K562 (cell line): ENCODE results near the gene MCL1. TPM values are rescaled to one million over a fixed set of nuclear protein-coding genes. Genes with fewer than 3 reads are reported as not detected.

ENCODE experiments used
- ARHGAP35 ChIP-seq: fragments of 450-650 bp; IDR thresholded peaks from 2 replicates; pipeline ENCODE4 v1.6.1; 2018; ENCODE audit not compliant: partially characterized antibody
- ASH1L ChIP-seq: fragments of 450-650 bp; IDR thresholded peaks from 2 replicates; pipeline ENCODE4 v1.6.1; 2018; ENCODE audit warnings: borderline replicate concordance, mild to moderate bottlenecking, low read depth; ENCODE audit not compliant: partially characterized antibody
- BRD9 ChIP-seq: fragments of 450-650 bp; IDR thresholded peaks from 2 replicates; pipeline ENCODE4 v1.6.1; 2018; ENCODE audit warnings: low read depth; ENCODE audit not compliant: partially characterized antibody
- DDX20 ChIP-seq: fragments of 450-650 bp; IDR thresholded peaks from 2 replicates; pipeline ENCODE4 v1.6.1; 2016; ENCODE audit warnings: missing genetic modification characterization, low read depth, mild to moderate bottlenecking, missing compliant biosample characterization, moderate library complexity
- EGR1 ChIP-seq: fragments of 450-650 bp; conservative IDR thresholded peaks from 2 replicates; pipeline ENCODE4 v1.6.1; 2017; ENCODE audit warnings: mild to moderate bottlenecking
- GABPB1 ChIP-seq: sonication (generic); formaldehyde crosslinking; IDR thresholded peaks from 2 replicates; pipeline ENCODE4 v1.8.0; 2022; ENCODE audit warnings: mild to moderate bottlenecking, missing genetic modification reagents
- HDAC3 ChIP-seq: fragments of 450-650 bp; IDR thresholded peaks from 2 replicates; pipeline ENCODE4 v1.6.1; 2018; ENCODE audit warnings: borderline replicate concordance, mild to moderate bottlenecking, moderate library complexity; ENCODE audit not compliant: partially characterized antibody
- HNRNPH1 ChIP-seq: fragments of 200-400 bp; formaldehyde crosslinking; optimal IDR thresholded peaks from 2 replicates; pipeline ENCODE3; 2017; ENCODE audit warnings: low read depth, mild to moderate bottlenecking, low read length, moderate library complexity
- HNRNPL ChIP-seq: fragments of 200-400 bp; formaldehyde crosslinking; IDR thresholded peaks from 2 replicates; pipeline ENCODE4 v1.6.1; 2017; ENCODE audit warnings: low read depth, mild to moderate bottlenecking, low read length
- KDM1A ChIP-seq, 2 experiments: fragments of 450-650 bp; IDR thresholded peaks; 2 replicates each; pipeline ENCODE4 v1.6.1; 2016; ENCODE audit warnings: mild to moderate bottlenecking in 2 of 2
- LEF1 ChIP-seq: fragments of 450-650 bp; IDR thresholded peaks from 2 replicates; pipeline ENCODE4 v1.6.1; 2016; ENCODE audit warnings: mild to moderate bottlenecking
- MYBL2 ChIP-seq, 2 experiments: fragments of 450-650 bp in 1 of 2; sonication (generic) in 1 of 2; formaldehyde crosslinking in 1 of 2; IDR thresholded peaks; 2 replicates each; pipeline versions ENCODE4 v1.6.1 to v1.8.1; 2017 to 2022; ENCODE audit warnings: borderline replicate concordance in 1 of 2, inconsistent platforms in 1 of 2, low read depth in 1 of 2, mild to moderate bottlenecking in 1 of 2, missing genetic modification reagents in 1 of 2, moderate library complexity in 1 of 2
- NONO ChIP-seq, 2 experiments: fragments of 200-400 bp in 1 of 2; fragments of 450-650 bp in 1 of 2; formaldehyde crosslinking in 1 of 2; IDR thresholded peaks; 2 replicates each; pipeline ENCODE4 v1.6.1; 2017; ENCODE audit warnings: low read depth in 2 of 2, mild to moderate bottlenecking in 2 of 2, moderate library complexity in 2 of 2, low read length in 1 of 2
- POLR2G ChIP-seq: fragments of 200-400 bp; formaldehyde crosslinking; IDR thresholded peaks from 2 replicates; pipeline ENCODE4 v1.6.1; 2017; ENCODE audit warnings: low read depth, mild to moderate bottlenecking, antibody characterized with exemption, low read length, moderate library complexity
- POLR2H ChIP-seq: IDR thresholded peaks from 2 replicates; pipeline ENCODE4 v1.6.1; 2016; ENCODE audit warnings: missing genetic modification characterization, low read depth, mild to moderate bottlenecking, control low read depth, missing compliant biosample characterization, moderate library complexity
- RBFOX2 ChIP-seq: fragments of 200-400 bp; formaldehyde crosslinking; IDR thresholded peaks from 2 replicates; pipeline ENCODE4 v1.6.1; 2017; ENCODE audit warnings: low read depth, mild to moderate bottlenecking, low read length, moderate library complexity
- TAF15 ChIP-seq: fragments of 200-400 bp; formaldehyde crosslinking; IDR thresholded peaks from 2 replicates; pipeline ENCODE4 v1.6.1; 2017; ENCODE audit warnings: mild to moderate bottlenecking, low read depth, low read length, moderate library complexity
- TCF7 ChIP-seq: sonication (generic); IDR thresholded peaks from 2 replicates; pipeline ENCODE4 v1.6.1; 2016; ENCODE audit warnings: antibody characterized with exemption, borderline replicate concordance
- TGIF2 ChIP-seq: sonication (generic); formaldehyde crosslinking; IDR thresholded peaks from 2 replicates; pipeline ENCODE4 v1.8.1; 2022; ENCODE audit warnings: mild to moderate bottlenecking, missing genetic modification reagents, moderate library complexity
- TRIM28 ChIP-seq: fragments of 450-650 bp; IDR thresholded peaks from 2 replicates; pipeline ENCODE4 v1.6.1; 2017
- ZNF707 ChIP-seq: fragments of 250-450 bp; sonication (Bioruptor Pico); conservative IDR thresholded peaks from 2 replicates; pipeline ENCODE4 v1.8.0; 2022; ENCODE audit warnings: inconsistent platforms, mild to moderate bottlenecking, moderate library complexity
- polyA plus RNA-seq, 8 experiments: library from polyadenylated mRNA; depleted of rRNA in 4 of 8; stranded (reverse) in 5 of 8; unstranded in 3 of 8; fragments of >200 nt; fragmentation: Nextera tagmentation in 2 of 8; fragmentation: Illumina TruSeq in 1 of 8; extraction: Ambion mirVana in 2 of 8; extraction: Trizol in 1 of 8; gene quantifications; 2 replicates each; pipeline versions ENCODE4 v1.2.1 to v1.2.3, GENCODE V29; 2011 to 2014; ENCODE audit warnings: inconsistent platforms in 1 of 8, missing spikeins in 1 of 8
- total RNA-seq, 7 experiments: library from RNA; depleted of rRNA in 6 of 7; stranded (reverse); fragments of >200 nt in 6 of 7; fragmentation: Illumina TruSeq in 2 of 7; extraction: Trizol in 2 of 7; gene quantifications; 2 replicates each; pipeline versions ENCODE4 v1.2.1 to v1.2.3, GENCODE V29; 2011 to 2021; ENCODE audit warnings: low replicate concordance in 1 of 7
- TF ChIP-seq, protein P1 (sequence below): IDR thresholded peaks from 2 replicates; pipeline ENCODE4 v1.6.1; 2011; ENCODE audit not compliant: insufficient read length; ENCODE audit errors: extremely low read depth
- TF ChIP-seq, protein P2 (sequence below): IDR thresholded peaks from 2 replicates; pipeline ENCODE4 v1.6.1; 2012; ENCODE audit warnings: low read depth, low read length, improper control_type of control experiment, borderline replicate concordance
- TF ChIP-seq, protein P3 (sequence below): fragments of 250-450 bp; sonication (Bioruptor Pico); IDR thresholded peaks from 2 replicates; pipeline ENCODE4 v1.8.0; 2021; ENCODE audit warnings: moderate library complexity, mild to moderate bottlenecking, inconsistent platforms
- TF ChIP-seq, protein P4 (sequence below): sonication (generic); formaldehyde crosslinking; IDR thresholded peaks from 2 replicates; pipeline ENCODE4 v1.8.1; 2023; ENCODE audit warnings: mild to moderate bottlenecking, missing genetic modification reagents

MCL1 gene
- total and polyA plus RNA-seq, 9 of the 15 experiments (the other 6 are each of a cell fraction or from before 2014, with no cell fraction given): 27.1 to 224 (median 138) TPM

- TF ChIP-seq RBFOX2 (peak; percentile 53), TRIM28 (no peak), HNRNPL (no peak), POLR2H (tag) (peak; percentile 69), HDAC3 (peak; percentile 80), GABPB1 (0 out of 2 replicates have a peak, but pooled peaks have one; percentile 25), ARHGAP35 (no peak), POLR2G (no peak), EGR1 (no peak), TAF15 (no peak), HNRNPH1 (no peak), ASH1L (no peak), TCF7 (no peak), NONO (IDR thresholded peaks at IDR 0.05; ENCODE audit: low read depth in 2 of 2, low read length in 1 of 2) (0 out of 4 replicates have a peak, but pooled peaks of 1 of the 2 experiments have one; percentile 11), BRD9 (peak; percentile 85), MYBL2 (IDR thresholded peaks at IDR 0.05; ENCODE audit: low read depth) (no peak), MYBL2 (CRISPR knock-in tag; IDR thresholded peaks at IDR 0.05; ENCODE audit: borderline replicate concordance) (no peak), TGIF2 (CRISPR knock-in tag) (no peak), LEF1 (peak; percentile 81), ZNF707 (CRISPR knock-in tag) (no peak), DDX20 (tag) (0 out of 2 replicates have a peak, but pooled peaks have one; percentile 34), KDM1A (IDR thresholded peaks at IDR 0.05) (no peak)
- TF ChIP-seq, protein P1, sequence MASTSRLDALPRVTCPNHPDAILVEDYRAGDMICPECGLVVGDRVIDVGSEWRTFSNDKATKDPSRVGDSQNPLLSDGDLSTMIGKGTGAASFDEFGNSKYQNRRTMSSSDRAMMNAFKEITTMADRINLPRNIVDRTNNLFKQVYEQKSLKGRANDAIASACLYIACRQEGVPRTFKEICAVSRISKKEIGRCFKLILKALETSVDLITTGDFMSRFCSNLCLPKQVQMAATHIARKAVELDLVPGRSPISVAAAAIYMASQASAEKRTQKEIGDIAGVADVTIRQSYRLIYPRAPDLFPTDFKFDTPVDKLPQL: no peak
- TF ChIP-seq, protein P2, sequence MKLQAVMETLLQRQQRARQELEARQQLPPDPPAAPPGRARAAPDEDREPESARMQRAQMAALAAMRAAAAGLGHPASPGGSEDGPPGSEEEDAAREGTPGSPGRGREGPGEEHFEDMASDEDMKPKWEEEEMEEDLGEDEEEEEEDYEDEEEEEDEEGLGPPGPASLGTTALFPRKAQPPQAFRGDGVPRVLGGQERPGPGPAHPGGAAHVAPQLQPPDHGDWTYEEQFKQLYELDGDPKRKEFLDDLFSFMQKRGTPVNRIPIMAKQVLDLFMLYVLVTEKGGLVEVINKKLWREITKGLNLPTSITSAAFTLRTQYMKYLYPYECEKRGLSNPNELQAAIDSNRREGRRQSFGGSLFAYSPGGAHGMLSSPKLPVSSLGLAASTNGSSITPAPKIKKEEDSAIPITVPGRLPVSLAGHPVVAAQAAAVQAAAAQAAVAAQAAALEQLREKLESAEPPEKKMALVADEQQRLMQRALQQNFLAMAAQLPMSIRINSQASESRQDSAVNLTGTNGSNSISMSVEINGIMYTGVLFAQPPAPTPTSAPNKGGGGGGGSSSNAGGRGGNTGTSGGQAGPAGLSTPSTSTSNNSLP: no peak
- TF ChIP-seq, protein P3, sequence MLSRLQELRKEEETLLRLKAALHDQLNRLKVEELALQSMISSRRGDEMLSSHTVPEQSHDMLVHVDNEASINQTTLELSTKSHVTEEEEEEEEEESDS (CRISPR knock-in tag): no peak
- TF ChIP-seq, protein P4, sequence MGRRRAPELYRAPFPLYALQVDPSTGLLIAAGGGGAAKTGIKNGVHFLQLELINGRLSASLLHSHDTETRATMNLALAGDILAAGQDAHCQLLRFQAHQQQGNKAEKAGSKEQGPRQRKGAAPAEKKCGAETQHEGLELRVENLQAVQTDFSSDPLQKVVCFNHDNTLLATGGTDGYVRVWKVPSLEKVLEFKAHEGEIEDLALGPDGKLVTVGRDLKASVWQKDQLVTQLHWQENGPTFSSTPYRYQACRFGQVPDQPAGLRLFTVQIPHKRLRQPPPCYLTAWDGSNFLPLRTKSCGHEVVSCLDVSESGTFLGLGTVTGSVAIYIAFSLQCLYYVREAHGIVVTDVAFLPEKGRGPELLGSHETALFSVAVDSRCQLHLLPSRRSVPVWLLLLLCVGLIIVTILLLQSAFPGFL (CRISPR knock-in tag): no peak
Measured at GRCh38 chr1:150613061-150613920, 33.9 kb upstream of the MCL1 start (continued).
